Measurements from ENCODE around the gene TMED3. TPM values are rescaled to one million over a fixed set of nuclear protein-coding genes. Genes with fewer than 3 reads are reported as not detected.

The TMED3 gene
- total and polyA plus RNA-seq, 12 donors, result 13.0 to 38.5 (median 17.4) TPM

- peak in 3 of 8 donors; percentile 20 to 49 (median 26) for ATAC-seq
- intact Hi-C loops (cut with DNase I), result no loop called here
- Histone ChIP-seq H3K27me3 (peaks cover 0 to 24% (median 11%) of the 10 kb centered on the region in 7 donors), H3K4me1 (peaks cover 0 to 21% (median 14%) of the 10 kb centered on the region in 9 donors), H3K4me3 (peak overlapping the region in 9 of 10 donors; percentile 65 to 95 (median 77)), H3K27ac (no peak overlapping the region), H3K9me3 (no peaks in the 10 kb centered on the region), H3K36me3 (peaks cover 0 to 25% (median 10%) of the 10 kb centered on the region in 9 donors)
- WGBS, 2 donors, result 0 to 1% methylated on average over 13 to 16 of the region's 17 CpGs
- no peak for DNase-seq
- no peak for TF ChIP-seq CTCF (IDR thresholded peaks at IDR 0.05)
Measured at GRCh38 chr15:79310612-79310984, 314 bp upstream of the TMED3 start.

DNA sequence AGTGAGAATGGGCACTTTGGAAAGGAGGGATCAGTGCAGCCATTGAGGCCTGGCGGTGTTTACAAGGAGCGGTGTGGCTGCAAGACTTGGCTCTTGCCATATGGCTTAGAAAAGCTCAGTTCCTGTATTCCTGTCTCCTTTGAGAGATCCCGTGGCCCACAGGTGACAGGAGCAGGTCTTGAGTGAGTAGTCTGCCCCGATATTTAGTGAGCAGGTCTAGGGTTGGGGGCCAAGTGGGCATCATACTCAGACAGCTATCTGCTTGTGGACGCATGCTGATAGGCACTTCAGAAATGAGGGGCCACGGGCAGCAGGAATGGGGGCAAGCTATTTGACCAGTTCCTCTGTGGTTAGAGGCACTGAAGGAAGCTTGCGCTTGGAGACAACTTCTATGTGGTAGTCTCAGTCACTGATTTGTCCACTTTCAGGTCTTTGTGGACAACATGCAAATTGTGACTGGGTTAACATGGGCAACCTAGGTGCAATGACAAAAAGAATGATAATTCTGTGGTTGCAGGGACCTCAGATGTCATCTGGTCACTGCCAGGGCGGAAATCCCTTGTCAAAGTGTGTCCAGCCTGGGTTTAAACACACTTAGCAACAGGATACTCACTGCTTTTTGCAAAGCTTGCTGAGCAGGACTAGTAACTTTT is 1.1 kb downstream of the TMED3 start:
- H3K4me1 ChIP-seq, result peaks cover 0 to 21% (median 15%) of the 10 kb centered on the region in 9 donors
- peaks cover 0 to 14% (median 8%) of the 10 kb centered on the region in 7 donors for H3K27me3 ChIP-seq
- no peak for DNase-seq
- peaks cover 0 to 38% (median 10%) of the 10 kb centered on the region in 9 donors for H3K36me3 ChIP-seq
- TF ChIP-seq CTCF (IDR thresholded peaks at IDR 0.05), result no peak
- ATAC-seq, result no peak
- H3K4me3 ChIP-seq, result peak overlapping the region; percentile 64 to 95 (median 76)
- peak overlapping the region in 1 of 10 donors; percentile 71 for H3K27ac ChIP-seq
- 74 to 75% methylated on average over 8 of the region's 8 CpGs for WGBS, 2 donors
- no peaks in the 10 kb centered on the region for H3K9me3 ChIP-seq
- intact Hi-C loops (cut with DNase I), result no loop called here

DNA sequence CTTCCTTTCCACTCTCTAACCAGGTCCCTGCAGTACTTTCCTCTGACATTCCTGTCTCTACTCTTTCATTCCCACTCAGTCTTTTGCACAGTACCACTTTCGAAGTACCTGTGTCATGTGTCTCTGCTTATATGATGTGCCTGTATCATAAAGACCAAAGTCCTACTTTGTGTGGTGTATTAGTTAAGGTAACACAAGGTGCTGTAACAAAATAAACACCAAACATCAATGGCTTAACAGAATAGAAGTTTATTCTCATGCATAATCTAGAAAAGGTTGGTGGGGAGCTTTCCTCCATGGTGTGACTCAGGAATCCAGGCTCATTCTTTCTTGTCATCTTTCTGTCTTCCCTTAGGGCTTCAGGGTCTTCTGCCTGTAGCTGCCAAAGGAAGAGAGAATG is 3.3 kb downstream of the TMED3 start:
- no peaks in the 10 kb centered on the region for H3K9me3 ChIP-seq
- H3K36me3 ChIP-seq, result peaks cover 0 to 59% (median 15%) of the 10 kb centered on the region in 9 donors
- DNase-seq (no peak), ATAC-seq (no peak)
- no peak overlapping the region for H3K27ac ChIP-seq
- peaks cover 0 to 7% (median 3%) of the 10 kb centered on the region in 7 donors for H3K27me3 ChIP-seq
- no peak for TF ChIP-seq CTCF (IDR thresholded peaks at IDR 0.05)
- peaks cover 0 to 21% (median 15%) of the 10 kb centered on the region in 9 donors for H3K4me1 ChIP-seq
- intact Hi-C loops (cut with DNase I), result no loop called here
- WGBS, 2 donors, result 98 to 100% methylated on average over 1 of the region's 1 CpG
- H3K4me3 ChIP-seq, result no peak overlapping the region

DNA sequence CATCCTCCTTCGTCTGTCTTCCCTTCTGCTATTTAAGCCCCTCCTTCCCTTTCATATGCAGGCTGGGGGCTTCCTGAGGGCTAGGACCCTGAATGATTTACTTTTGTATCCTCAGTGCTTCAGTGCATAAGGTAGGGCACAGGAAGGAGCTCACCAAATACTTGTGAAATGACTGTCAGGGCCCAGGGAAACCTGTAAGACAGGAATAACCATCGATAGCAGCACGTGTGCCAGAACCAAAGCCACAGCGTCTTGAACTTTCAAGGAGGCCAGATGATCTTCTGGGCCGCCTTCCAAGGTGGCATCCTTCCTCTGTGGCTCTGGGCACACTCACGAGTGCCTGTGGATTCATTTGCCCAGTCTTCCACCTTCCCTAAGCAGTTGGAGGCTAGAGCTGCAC is 3.9 kb downstream of the TMED3 start:
- intact Hi-C loops (cut with DNase I), result no loop called here
- Histone ChIP-seq H3K36me3 (peaks cover 0 to 65% (median 15%) of the 10 kb centered on the region in 9 donors), H3K4me3 (no peak overlapping the region), H3K9me3 (no peaks in the 10 kb centered on the region), H3K27ac (no peak overlapping the region), H3K4me1 (peaks cover 0 to 21% (median 15%) of the 10 kb centered on the region in 9 donors), H3K27me3 (peaks cover 0 to 3% (median 0%) of the 10 kb centered on the region in 7 donors)
- no peak for DNase-seq
- whole genome bisulfite sequencing, 2 donors, result 91% methylated on average over 6 of the region's 6 CpGs
- ATAC-seq, result no peak
- TF ChIP-seq CTCF (IDR thresholded peaks at IDR 0.05), result no peak
